ENCODE results near the gene GPC3.

GRCh38 chrX:133606990-133607389 is 378.4 kb downstream of the GPC3 start:
- no peak for TF ChIP-seq CTCF (IDR thresholded peaks at IDR 0.05)
- TF ChIP-seq POLR2A (IDR thresholded peaks at IDR 0.05), result no peak
- TF ChIP-seq EP300 (IDR thresholded peaks at IDR 0.05), result no peak

Data from stomach (tissue), 4 donors.